Measurements from ENCODE around the gene PGRMC1.

PGRMC1 gene

DNA sequence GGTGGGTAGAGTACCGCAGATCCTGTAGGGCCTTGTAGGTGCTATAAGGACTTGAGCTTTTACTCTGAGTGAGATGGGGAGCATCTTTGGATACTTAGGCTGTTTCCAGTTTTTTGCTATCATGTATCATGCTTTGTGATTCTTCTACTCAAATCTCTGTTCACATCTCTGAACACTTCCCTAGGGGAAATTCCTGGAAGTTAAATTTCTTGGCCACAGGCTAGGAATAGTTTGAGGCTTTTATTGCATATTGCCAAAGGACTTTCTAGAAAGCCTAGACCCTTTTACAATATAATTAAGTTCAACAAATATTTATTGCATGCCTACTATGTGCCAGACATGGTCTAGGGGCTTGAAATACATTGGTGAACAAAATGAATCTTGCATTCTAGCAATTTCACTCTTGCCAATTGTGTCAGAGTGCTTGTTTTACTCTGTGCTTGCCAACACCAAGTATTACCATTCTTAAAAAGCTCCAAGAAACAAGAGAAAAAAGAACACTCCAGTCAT is 4.1 kb upstream of the PGRMC1 start:
- no peak for DNase-seq (ENCODE audit: low read depth)
- no peak overlapping the region for H3K4me3 ChIP-seq (ENCODE audit: low read depth, low read length)
- TF ChIP-seq, protein P1, sequence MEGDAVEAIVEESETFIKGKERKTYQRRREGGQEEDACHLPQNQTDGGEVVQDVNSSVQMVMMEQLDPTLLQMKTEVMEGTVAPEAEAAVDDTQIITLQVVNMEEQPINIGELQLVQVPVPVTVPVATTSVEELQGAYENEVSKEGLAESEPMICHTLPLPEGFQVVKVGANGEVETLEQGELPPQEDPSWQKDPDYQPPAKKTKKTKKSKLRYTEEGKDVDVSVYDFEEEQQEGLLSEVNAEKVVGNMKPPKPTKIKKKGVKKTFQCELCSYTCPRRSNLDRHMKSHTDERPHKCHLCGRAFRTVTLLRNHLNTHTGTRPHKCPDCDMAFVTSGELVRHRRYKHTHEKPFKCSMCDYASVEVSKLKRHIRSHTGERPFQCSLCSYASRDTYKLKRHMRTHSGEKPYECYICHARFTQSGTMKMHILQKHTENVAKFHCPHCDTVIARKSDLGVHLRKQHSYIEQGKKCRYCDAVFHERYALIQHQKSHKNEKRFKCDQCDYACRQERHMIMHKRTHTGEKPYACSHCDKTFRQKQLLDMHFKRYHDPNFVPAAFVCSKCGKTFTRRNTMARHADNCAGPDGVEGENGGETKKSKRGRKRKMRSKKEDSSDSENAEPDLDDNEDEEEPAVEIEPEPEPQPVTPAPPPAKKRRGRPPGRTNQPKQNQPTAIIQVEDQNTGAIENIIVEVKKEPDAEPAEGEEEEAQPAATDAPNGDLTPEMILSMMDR (IDR thresholded peaks at IDR 0.05; ENCODE audit: control insufficient read depth, extremely low read depth, insufficient read depth) = no peak

DNA sequence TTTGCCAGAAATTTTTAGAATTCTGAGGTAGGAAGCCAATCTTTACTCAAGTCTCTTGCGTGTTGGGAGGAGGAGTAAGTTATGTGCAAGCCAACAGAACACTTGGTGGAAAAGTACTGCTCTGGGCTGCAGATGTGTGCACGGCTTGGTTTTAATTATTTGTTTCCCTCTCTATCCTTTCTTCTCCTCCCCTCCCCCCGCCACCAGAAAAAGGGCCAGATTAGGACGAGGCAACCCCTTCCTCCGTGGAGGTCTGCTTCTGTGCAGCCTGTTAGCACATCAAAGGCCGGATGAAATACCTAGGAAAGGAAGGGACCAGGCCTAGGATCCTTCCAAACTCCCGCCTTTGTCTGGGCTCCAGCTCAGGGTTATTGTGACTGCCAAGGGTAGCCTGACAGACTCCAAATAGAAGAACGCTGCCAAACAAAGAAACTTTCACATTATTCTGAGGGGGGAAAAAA is 1.0 kb upstream of the PGRMC1 start:
- no peak for DNase-seq (ENCODE audit: low read depth)
- TF ChIP-seq, protein P1 (IDR thresholded peaks at IDR 0.05; ENCODE audit: control insufficient read depth, extremely low read depth, insufficient read depth) = no peak
- H3K4me3 ChIP-seq (ENCODE audit: low read depth, low read length) = no peak overlapping the region

DNA sequence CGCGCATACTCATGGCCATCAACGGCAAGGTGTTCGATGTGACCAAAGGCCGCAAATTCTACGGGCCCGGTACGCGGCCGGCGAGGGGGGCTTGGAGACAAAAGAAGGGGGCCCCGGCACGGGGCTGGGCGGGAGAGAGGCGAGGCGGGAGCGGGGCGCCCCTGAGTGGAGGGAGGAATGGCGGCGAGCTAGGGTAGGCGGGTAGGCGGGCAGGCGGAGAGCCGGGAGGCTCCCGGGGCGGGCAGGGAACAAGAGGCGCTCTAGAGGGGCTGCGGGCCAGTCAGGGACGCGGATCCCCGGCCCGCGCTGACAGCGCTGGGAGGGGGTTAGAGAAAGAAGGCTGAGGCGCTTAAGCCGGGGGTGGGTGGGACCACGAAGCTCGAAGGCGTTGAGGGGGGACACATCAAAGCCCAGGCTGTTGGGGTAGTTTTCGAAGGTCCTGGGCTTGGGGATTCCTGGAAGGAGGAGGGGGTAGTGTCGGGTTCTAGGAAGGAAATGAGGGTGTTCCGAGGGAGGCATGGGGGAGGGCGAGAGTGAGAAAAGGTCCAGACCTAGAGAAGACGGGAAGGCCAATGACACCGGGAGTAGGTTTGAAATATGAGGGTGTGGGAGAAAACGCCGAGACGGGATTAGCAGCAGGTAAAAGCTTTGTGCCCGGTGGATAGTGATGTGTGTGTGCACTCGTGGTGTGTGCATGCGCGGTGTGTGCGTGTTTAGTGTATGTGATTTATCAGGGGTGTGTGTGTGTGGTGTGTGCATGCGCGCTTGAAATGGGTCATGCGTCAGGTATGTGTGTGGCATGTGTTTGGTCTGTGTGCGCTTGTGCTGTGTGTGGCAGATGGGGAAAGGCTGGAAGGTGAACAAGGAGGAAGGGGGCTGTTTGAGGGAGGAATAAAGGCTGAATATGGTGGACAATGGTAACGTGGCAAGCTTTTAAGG is 807 bp downstream of the PGRMC1 start:
- DNase-seq (ENCODE audit: low read depth) = no peak
- H3K4me3 ChIP-seq (ENCODE audit: low read depth, low read length) = peak overlapping the region; percentile 76
- TF ChIP-seq, protein P1 (IDR thresholded peaks at IDR 0.05; ENCODE audit: control insufficient read depth, extremely low read depth, insufficient read depth) = no peak

DNA sequence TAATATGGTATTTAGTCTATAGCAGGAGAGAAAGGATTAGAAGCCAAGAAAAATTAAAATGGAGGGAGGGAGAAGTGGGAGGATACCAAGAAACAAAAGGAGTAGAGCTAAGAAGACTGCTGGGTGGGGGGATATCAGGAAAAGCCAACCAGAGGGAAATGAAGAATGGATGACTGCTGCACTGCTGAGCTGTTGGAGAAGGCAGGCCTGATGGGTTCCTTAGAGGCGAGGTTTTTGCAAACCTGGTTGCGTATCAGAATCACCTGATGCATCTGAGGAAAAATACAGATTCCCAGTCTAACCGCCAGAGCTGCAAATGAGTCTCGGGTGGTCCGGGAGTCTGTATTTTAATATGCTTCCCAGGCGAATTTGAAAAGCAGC is 1.5 kb downstream of the PGRMC1 start:
- TF ChIP-seq, protein P1 (IDR thresholded peaks at IDR 0.05; ENCODE audit: control insufficient read depth, extremely low read depth, insufficient read depth) = no peak
- peak overlapping the region; percentile 76 for H3K4me3 ChIP-seq (ENCODE audit: low read depth, low read length)
- no peak for DNase-seq (ENCODE audit: low read depth)

DNA sequence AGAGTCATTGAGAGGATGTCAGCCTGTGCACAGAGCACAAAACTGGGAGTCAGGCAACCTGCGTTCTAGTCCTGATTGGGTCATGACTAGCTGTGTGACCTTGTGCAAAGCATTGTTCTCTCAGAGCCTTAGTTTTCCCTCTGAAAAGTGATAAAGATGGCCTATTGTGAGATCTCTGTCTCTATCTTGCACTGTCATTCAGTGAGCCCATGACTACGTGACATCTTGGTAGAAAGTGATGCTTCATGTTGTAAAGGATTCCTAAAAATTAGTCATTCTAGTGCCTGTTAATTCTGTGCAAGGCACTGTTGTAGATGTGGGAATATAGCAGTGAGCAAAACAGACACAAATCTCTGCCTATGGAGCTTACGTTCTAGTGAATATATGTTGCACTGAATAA is 2.5 kb downstream of the PGRMC1 start:
- DNase-seq (ENCODE audit: low read depth) = no peak
- TF ChIP-seq, protein P1 (IDR thresholded peaks at IDR 0.05; ENCODE audit: control insufficient read depth, extremely low read depth, insufficient read depth) = no peak
- H3K4me3 ChIP-seq (ENCODE audit: low read depth, low read length) = no peak overlapping the region

DNA sequence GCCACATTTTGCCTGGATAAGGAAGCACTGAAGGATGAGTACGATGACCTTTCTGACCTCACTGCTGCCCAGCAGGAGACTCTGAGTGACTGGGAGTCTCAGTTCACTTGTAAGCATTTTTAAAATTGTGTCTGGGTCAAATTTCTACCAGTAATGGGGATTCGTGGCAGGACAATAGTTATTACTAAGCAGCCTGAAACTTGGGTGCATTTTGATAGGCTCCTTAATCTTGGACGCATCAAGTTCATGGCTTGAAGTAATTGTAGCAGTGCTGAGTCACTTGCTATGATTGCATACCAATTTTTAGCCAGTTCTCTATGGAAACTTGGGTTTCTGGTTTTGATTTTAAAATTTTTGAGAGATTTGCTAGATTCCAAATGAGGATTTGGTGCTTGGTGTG is 4.3 kb downstream of the PGRMC1 start:
- TF ChIP-seq, protein P1 (IDR thresholded peaks at IDR 0.05; ENCODE audit: control insufficient read depth, extremely low read depth, insufficient read depth) = no peak
- H3K4me3 ChIP-seq (ENCODE audit: low read depth, low read length) = no peak overlapping the region
- DNase-seq (ENCODE audit: low read depth) = no peak
